Stimulated activated CD4-positive, alpha-beta T cell treated with anti-CD3 and anti-CD28 coated beads, TNF-alpha, amount 100 ng/mL, for 48 hours (primary cell): Measurements from ENCODE around the gene PDZD8.
"Not testable (repeated sequence)": the region's sequence is repeated elsewhere in the genome, so short reads cannot be mapped to it uniquely, and the experiment has no call there.

ENCODE experiments used
- DNase-seq, 3 donors: peaks; one replicate each; pipeline ENCODE4 v3.0.0-alpha.2; 2020; ENCODE audit warnings: low read depth in 3 of 3

Gene PDZD8

DNA sequence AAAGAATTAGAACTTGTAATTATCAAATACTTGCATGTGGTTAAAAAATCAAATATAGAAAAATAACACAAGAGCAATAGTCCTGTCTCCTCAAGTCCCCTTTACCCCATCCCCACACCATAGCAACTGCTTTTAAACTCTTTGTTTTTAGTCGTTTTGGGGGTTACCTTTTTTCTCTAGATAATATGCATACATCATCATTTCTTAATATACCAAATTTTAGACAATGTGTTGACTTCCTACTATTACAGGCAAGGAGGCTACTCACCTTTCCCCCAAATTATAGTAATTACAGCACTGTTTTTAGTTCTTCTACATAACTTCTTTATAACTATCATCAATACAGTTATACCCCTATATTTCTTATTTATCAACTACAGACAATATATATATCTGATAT is 77.0 kb downstream of the PDZD8 start:
- DNase-seq: no peak

GRCh38 chr10:117294735-117295134 is 80.5 kb downstream of the PDZD8 start:
- DNase-seq: no peak

DNA sequence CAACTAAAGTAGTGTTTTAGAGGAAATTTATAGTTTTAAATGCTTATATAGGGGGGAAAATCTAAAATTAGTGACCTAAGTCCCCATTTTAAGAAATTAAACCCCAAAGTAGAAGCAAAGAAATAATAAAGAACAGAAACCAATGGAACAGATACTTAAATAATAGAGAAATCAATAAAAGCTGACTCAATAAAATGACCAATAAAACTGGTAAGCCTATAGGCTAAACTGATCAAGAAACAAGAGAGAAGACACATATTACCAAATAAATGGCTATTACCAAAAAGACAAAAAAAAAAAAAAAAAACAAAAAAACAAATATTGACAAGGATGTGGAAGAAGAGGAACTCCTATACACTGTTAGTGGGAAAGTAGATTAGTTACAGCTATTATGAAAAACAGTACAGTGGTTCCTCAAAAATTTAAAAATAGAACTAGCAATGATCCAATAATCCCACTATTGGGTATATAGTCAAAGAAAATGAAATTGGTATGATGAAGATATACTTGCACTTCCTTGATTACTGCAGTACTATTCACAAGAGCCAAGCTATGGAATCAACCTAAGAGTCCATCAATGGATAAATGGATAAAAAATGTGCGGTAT is 81.1 kb downstream of the PDZD8 start:
- no peak for DNase-seq

DNA sequence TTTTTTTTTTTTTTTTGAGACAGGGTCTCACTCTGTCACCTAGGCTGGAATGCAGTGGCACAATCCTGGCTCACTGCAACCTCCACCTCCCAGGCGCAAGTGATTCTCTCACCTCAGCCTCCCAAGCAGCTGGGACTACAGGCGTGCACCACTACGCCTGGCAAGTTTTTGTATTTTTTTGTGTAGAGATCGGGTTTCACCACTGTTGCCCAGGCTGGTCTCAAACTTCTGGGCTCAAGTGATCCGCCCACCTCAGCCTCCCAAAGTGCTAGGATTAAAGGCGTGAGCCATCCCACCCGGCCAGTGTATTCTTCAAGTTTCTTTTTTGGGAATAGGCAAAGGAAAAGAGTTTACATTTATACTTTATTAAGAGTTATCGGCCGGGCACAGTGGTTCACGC is 84.4 kb downstream of the PDZD8 start:
- DNase-seq: not testable (repeated sequence)

GRCh38 chr10:117284716-117285494 is 90.3 kb downstream of the PDZD8 start:
- DNase-seq: no peak

GRCh38 chr10:117277675-117278074 is 97.6 kb downstream of the PDZD8 start:
- DNase-seq: no peak

DNA sequence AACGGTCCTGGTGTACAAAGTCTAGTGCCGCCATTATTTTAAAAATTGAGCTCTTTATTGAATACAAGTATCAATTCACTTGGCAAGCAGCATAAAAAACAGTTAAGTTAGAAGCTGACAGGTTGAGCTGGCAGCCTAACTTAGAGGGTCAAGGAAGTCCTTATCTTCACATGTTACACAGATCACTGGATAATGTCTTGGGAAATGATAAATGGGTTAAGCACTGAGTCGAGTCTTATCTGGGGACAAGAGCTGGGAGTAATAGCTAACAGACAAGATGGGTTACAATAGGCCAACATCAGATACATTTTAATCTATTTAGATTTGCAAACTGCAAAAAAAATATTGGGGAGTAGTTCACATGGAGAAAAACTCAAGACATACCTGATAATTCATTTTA is 100.1 kb downstream of the PDZD8 start:
- DNase-seq: no peak

DNA sequence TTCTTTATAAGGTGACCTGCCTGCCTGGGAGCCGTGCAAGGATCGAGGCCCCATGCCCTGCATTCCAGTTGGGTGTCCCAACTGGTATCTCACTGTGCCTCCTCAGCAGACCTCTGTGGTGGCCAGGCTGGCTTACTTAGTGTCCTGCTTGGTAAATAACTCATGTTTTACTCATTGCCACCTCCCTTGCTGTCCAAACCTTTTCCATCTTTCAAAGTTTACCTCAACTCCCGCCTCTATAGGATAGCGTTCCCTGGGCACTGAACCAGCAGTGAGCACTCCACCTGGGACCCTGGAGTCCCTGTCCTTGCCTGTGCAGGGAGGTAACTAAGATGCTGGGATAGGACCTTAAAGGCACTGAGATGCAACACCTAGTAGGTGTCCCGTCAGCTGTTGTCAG is 100.7 kb downstream of the PDZD8 start:
- DNase-seq: no peak

DNA sequence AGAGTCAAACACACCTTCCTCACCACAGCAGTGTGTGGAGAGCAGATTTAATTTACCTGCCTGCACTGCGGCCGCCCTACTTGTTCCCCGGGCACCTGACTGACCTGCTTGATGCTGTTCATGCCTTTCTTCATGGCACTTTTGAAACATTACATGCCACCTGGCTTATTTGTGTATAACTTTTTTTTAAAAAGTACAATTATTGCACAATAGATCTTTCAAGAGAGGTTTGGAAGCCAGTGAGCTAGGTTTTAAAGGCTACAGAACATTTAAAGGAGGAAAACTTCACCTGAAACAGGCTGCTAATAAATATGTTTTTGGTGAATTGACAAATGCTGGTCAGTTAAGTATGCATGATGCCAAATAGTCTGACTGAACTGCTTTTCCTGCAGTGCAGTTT is 101.3 kb downstream of the PDZD8 start:
- no peak for DNase-seq

DNA sequence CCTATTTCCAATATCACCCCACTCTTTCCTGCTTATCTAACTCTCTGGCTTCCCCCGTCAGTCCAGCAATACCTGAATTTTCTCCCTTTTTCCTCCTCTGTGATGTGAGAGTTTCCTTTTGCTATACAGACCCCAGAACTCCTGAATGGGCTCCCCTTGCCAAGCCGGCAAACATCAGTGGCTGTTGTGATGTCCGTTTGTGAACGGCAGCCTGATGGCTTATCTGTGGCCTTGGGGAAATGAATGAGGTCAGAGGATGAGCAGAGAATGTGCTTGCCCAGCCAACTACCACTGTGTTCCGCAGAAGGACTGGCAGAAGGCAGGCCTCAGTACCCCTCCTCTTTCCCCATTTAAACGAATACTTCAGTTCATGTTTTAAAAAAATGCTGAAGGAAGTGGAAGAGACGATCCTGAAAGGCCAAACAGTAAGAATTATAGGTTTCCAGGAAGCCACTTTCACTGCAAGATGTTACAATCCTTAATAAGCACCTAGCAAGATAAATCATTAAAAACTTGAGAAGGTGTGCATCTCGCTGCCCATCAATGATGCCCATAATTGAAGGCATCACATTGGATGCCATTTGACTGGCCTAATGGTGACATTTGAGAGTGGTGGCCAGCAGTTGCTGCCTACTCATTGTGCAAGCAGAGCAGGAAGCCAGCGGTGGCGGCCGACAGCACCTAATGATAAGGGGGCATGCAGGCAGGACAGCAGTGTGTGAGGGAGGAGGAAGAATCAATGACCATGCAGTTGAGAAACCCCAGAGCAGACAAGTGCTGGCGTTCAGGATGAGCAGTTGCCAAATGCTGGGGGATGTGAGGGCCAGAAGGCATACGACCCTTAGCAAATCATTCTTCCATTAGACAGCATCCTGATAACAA is 102.8 kb downstream of the PDZD8 start:
- no peak for DNase-seq

GRCh38 chr10:117271427-117271826 is 103.8 kb downstream of the PDZD8 start:
- DNase-seq: no peak

- DNase-seq: no peak
Observed at GRCh38 chr10:117268907-117269306, 106.3 kb downstream of the PDZD8 start.

DNA sequence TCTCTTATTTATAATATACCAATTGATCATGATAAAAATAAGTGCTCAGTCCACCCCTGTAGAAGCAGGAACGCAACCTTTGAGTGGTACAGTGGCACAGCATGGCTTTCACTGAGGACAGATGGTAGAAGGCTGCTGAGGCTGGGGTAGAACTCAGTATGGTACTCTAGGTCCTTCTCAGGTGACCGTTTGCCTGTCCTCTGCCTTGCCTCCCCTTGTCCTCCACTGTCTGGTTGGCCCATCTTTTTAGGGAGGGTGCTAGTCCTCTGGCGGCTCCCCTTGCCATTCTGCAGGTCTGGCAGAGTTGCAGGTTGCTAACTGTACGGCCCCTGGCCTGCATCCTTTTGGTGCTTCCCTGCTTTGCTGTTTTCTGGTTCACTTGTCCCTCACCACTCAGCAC is 107.0 kb downstream of the PDZD8 start:
- no peak for DNase-seq

- no peak for DNase-seq
Observed at GRCh38 chr10:117266812-117267211, 108.4 kb downstream of the PDZD8 start.

- no peak for DNase-seq
Observed at GRCh38 chr10:117266400-117266799, 108.8 kb downstream of the PDZD8 start.

- no peak for DNase-seq
Observed at GRCh38 chr10:117264782-117265181, 110.5 kb downstream of the PDZD8 start.

DNA sequence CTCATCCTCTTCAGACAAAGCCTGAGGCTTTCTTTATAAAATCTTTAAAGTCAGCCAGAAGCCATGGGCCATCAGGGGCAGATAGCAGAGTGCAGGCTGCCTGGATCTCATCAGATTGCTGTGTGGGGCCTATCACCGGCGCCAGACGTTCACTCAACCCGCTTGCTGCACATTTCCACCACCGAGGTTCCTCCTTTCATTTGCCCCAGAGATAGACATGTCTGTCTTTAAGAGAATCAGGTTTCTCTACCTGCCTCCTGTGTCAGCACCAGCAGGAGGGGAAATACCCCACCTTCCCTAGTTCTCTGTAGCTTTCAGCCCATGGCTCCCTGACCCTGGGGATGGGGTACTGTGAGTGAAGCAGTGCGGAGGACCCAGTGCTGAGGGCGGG is 112.3 kb downstream of the PDZD8 start:
- DNase-seq: no peak

GRCh38 chr10:117262291-117262902 is 112.8 kb downstream of the PDZD8 start:
- DNase-seq: no peak

DNA sequence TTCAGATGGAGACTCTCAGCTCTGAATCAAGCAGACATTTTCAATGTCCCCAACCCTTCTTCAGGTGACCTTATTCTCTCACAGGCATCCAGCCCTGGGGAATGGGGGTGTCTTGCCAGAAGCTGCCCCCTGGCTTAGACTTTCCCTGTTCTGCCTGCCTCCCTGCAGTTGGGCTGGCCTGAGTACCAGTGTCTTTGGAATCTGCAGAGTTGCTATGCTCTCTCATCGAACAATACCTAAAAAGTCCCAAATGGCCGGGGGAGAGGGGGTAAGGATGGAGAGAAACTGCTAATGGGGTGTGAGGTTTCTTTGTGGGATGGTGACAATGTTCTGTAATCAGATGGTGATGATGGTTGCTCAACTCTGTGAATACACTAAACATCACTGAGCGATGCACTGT is 113.7 kb downstream of the PDZD8 start:
- no peak for DNase-seq

GRCh38 chr10:117260084-117260483 is 115.2 kb downstream of the PDZD8 start:
- DNase-seq: no peak

- DNase-seq: no peak
Observed at GRCh38 chr10:117259279-117259678, 116.0 kb downstream of the PDZD8 start.

DNA sequence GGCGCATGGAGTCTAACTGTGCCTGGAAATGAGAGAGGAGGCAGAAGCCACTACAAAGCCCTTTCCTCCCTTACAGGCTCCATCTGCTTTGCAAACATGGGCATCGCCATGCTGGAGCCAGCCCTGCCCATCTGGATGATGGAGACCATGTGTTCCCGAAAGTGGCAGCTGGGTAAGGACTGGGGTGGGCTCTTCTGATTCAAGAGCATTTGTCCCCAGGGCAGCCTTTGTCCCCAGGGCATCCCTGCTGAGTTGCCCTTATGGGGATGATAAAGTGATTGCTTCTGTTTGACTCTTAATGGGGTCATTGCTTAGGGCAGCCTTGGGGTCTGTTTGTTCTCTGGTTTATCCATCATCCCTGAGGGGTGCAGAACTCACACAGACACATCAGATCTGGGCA is 117.5 kb downstream of the PDZD8 start:
- no peak for DNase-seq
